NCI-H526 (cell line): ENCODE data around the gene BHLHE40.

Experiments
- DNase-seq, 2 experiments: peaks; one replicate each; lab custom pipeline; 2025; lab: John Stamatoyannopoulos, UW

The BHLHE40 gene

GRCh38 chr3:4979428-4980228, at the start of gene BHLHE40:
Gene BHLHE40, plus strand, starts transcription at chr3:4979437. Its CDS starts 282 bp downstream, at chr3:4979719.
- peak in 1 of 2 experiments; percentile 84 for DNase-seq

- DNase-seq, result no peak
Measured at GRCh38 chr3:4930501-4930900, 48.7 kb upstream of the BHLHE40 start.

GRCh38 chr3:4934050-4934449, 45.2 kb upstream of the BHLHE40 start:
- DNase-seq, result no peak

GRCh38 chr3:4935347-4935746, 43.9 kb upstream of the BHLHE40 start:
- no peak for DNase-seq

DNA sequence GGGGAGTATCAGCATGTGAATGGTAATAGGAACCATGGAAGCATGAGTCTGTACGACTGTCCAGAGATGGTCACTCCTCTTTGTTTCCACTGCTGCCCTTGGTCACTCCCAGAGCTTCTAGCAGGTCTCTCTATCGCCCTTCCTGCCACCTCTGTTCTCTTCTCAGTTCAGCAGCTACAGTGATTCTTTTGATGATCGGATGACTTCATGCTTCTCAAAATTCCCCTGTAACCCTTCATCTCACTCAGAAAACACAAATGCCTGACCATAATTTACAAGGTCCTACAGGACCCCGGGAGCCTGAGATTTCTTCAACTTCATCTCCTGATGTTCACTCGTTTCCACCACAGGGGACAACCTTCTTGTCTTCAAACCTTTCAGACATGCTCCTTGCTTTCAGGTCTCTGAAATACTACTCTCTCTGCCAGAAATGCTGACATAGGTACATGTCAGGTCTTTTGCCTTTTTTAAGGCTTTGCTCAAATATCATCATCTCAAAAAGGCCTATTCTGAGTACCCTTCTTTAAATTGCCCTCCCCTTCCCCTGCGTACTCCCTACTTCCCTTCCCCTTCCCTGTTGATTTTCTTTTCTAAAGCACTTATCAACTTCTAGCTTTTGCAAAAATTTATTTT, 42.1 kb upstream of the BHLHE40 start:
- no peak for DNase-seq

- no peak for DNase-seq
Measured at GRCh38 chr3:4938281-4938982, 40.8 kb upstream of the BHLHE40 start.

DNA sequence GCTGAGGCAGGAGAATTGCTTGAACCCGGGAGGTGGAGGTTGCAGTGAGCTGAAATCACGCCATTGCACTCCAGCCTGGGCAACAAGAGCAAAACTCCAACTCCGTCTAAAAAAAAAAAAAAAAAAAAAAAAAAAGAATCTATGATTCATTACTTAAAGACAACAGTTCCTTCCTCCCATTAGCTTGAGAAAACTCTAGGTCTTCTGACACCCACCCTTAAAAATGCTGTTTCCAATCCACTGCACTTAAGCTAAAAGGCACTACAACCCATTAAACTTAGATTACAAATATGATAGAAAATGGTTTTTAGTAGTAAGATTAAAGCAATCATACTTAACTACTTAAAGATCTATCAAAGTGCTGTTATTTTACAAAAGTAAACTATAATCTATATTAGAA, 40.0 kb upstream of the BHLHE40 start:
- DNase-seq, result no peak

- no peak for DNase-seq
Measured at GRCh38 chr3:4940985-4941384, 38.3 kb upstream of the BHLHE40 start.

GRCh38 chr3:4943549-4943948, 35.7 kb upstream of the BHLHE40 start:
- DNase-seq, result no peak

DNA sequence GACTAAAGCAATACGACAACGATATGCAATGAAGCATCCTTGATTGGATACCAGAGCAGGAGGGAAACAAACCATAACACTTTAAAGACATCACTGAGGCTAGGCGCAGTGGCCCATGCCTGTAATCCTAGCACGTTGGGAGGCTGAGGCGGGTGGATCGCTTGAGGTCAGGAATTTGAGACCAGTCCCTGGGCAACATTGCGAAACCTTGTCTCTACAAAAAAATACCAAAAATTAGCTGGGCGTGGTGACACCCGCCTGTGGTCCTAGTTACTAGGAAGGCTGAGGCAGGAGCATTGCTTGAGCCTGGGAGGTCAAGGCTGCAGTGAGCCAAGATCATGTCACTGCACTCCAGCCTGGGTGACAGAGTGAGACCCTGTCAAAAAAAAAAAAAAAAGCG, 33.9 kb upstream of the BHLHE40 start:
- DNase-seq, result no peak

- no peak for DNase-seq
Measured at GRCh38 chr3:4947028-4947427, 32.2 kb upstream of the BHLHE40 start.

DNA sequence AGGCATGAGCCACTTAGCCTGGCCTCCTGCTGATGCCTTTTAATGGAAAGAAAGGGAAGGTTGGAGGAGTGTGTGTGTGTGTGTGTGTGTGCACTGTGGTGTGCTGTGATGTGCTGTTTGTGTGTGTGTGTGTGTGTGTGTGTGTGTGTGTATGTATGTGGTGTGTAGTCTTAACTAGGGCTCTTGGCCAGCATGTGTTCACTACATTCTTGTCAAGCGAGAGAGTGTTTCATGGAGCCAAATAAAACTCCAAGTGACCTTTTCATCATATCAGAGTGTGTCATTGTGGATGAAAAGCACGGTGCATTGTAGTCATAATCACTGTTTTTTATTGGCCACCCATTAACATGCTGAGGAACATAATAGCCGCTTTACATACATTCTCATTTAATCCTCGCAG, 30.8 kb upstream of the BHLHE40 start:
- DNase-seq, result no peak

DNA sequence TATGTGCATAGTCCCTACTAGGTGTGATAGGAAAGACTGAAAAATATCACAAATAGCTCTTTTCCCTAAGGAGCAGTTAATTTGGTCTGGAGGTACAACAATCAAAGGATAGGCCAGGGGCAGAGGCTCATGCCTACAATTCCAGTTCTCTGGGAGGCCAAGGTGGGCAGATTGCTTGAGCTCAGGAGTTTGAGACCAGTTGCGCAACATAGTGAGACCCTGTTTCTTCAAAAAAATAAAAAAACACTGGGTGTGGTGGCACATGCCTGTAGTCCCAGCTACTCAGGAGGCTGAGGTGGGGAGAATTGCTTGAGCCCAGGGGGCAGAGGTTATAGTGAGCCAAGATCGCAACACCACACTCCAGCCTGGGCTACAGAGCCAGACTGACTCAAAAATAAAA, 30.2 kb upstream of the BHLHE40 start:
- no peak for DNase-seq

DNA sequence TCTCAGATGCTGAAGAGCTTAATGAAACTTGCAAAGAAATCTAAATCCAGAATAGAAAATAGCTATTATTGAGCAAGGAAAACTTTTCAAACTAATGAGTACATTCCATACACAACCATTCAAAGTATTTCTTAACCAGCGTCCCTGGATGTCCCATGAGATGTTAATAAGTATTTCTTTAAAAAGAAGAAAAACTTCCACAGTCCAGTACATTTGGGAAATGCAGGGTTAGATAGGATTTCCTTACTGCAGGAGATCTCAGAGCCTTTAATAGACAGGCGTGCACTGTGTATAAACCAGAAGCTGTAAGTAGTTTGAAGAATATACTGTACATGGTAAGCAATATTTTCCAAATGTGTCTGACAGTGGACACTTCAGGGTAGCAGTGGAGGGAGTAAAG, 29.6 kb upstream of the BHLHE40 start:
- DNase-seq, result no peak

DNA sequence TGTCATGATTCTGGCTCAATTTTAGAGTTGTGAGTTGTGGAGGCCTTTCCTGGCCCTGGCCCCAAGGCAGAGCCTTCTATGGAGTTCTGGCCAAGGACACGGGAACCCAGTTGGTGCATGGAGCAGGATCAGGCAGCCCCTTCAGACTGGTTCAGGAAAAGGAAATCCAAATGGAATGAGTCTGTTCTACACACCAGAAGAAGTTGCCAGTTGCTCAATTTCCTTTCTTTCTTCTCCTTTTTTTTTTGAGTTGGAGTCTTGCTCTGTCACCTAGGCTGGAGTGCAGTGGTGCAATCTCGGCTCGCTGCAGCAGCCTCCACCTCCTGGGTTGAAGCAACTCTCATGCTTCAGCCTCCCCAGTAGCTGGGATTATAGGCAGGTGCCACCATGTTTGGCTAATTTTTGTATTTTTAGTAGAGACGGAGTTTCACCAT, 28.9 kb upstream of the BHLHE40 start:
- no peak for DNase-seq

DNA sequence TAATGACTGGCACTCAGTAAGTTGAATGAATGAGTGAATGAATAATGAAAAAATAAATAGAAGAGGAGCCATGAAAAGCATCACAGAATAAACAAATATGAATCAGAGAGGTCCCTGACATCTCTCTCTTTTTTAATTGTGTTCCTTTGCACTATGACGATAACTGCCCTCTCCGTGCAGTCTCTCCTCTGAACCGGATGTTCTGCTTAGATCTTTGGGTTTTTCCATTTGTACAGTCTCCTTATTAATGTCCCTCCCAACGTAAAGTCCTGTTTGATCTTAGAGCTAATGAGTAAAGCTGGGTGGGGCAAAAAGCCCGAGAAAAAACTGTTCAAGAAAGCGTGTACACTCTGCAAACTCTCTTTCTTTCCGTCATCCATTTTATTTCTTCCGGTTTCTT, 28.3 kb upstream of the BHLHE40 start:
- no peak for DNase-seq

DNA sequence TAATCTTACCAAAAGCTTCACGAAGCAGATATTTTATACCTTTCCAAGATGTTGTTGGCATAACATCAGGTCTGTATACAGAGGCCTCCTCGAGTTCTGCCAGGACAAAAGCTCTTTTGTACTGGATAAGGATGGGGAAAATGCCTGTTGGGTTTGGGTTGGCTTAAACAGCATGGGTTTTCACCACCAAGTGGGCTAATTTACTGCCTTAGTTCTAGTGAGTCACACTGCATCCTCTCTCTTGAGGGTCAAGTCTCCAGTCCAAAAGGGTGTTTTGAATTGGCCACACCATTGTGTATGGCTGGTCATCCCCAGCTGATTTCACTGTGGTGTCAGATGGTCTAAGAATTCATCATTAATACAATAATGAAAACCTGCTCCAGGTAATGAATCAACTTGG, 26.1 kb upstream of the BHLHE40 start:
- no peak for DNase-seq

DNA sequence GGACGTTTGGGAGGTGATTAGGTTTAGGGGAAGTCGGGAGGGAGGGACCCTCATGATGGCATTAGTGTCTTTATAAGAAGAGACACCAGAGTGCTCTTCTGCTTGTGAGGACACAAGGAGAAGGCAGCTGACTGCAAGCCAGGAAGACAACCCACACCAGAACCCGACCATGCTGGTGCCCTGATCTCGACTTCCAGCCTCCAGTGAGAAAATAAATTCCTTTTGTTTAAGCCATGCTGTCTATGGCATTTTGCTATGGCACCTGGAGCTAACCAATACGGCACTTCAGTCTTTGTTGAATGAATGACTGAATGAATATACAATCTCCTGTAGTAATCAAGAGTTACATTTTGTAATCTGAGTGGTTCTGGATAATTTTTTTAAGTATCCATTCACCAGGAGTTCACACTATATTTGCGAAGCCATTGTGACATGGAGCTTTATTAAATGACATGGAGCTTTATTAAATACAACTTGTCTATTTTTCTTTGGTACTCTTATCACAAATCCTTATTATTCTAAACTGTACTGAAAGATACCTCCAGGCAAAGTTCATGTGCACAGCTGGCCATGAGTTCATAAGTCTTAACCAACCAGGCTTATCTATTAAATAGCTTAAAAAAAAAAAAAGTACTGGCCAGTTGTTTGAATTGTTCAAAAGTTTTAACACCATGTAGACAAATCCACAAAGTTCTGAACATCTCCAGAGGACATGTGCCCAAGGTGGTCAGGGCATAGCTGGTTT, 24.8 kb upstream of the BHLHE40 start:
- DNase-seq, result no peak

DNA sequence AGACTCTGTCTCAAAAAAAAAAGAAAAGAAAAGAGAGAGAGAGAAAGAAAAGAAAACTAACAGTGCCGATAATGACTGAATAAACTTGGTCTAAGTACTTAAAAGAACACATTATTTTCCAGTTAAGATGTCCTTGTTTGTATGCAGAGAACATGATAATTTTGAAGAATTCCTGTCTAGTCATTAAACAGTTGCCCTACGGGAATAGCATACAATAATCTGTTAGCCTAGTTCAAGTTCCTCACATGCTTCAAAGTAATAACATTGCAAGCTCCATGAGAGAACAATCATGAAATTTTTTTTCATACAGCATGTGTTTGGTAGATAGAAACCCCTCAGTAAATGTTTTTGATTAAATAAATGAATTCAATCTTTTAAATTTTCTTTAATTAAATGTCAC, 23.1 kb upstream of the BHLHE40 start:
- no peak for DNase-seq

- no peak for DNase-seq
Measured at GRCh38 chr3:4956738-4957137, 22.5 kb upstream of the BHLHE40 start.

GRCh38 chr3:4957978-4958377, 21.3 kb upstream of the BHLHE40 start:
- DNase-seq, result no peak

- no peak for DNase-seq
Measured at GRCh38 chr3:4959180-4959579, 20.1 kb upstream of the BHLHE40 start.
